H9 (cell line): Measurements from ENCODE around the gene MICAL2. TPM values are rescaled to one million over a fixed set of nuclear protein-coding genes. Genes with fewer than 3 reads are reported as not detected.

Experiments used
- DNase-seq: peaks from one replicate; pipeline ENCODE4 v3.0.0-alpha.2; 2017
- H2AFZ ChIP-seq: one replicate; pipeline ENCODE4 v1.6.1; 2013; ENCODE audit warnings: mild to moderate bottlenecking, low read length, control low read depth, moderate library complexity
- H2AK5ac ChIP-seq: 2 replicates; pipeline ENCODE4 v1.6.1; 2013; ENCODE audit warnings: low read length, control low read depth, mixed read lengths; ENCODE audit not compliant: insufficient read length
- H2BK120ac ChIP-seq: one replicate; pipeline ENCODE4 v1.6.1; 2013; ENCODE audit warnings: low read depth, mild to moderate bottlenecking, low read length, control low read depth, inconsistent platforms; ENCODE audit not compliant: poor library complexity, severe bottlenecking
- H2BK12ac ChIP-seq: 2 replicates; pipeline ENCODE4 v1.6.1; 2013; ENCODE audit warnings: low read length, control low read depth, mixed read lengths, low read depth; ENCODE audit not compliant: insufficient read length
- H2BK15ac ChIP-seq: 2 replicates; pipeline ENCODE4 v1.6.1; 2013; ENCODE audit warnings: low read depth, low read length, control low read depth
- H2BK20ac ChIP-seq: one replicate; pipeline ENCODE4 v1.6.1; 2013; ENCODE audit warnings: low read depth, mild to moderate bottlenecking, low read length, control low read depth, inconsistent platforms; ENCODE audit not compliant: poor library complexity, severe bottlenecking
- H2BK5ac ChIP-seq: 2 replicates; pipeline ENCODE4 v1.6.1; 2013; ENCODE audit warnings: low read length, control low read depth, mixed read lengths; ENCODE audit not compliant: insufficient read length
- H3K14ac ChIP-seq: 2 replicates; pipeline ENCODE4 v1.6.1; 2013; ENCODE audit warnings: low read length, control low read depth; ENCODE audit not compliant: insufficient read depth
- H3K18ac ChIP-seq: 2 replicates; pipeline ENCODE4 v1.6.1; 2013; ENCODE audit warnings: low read depth, mild to moderate bottlenecking, mixed read lengths, low read length, control low read depth; ENCODE audit not compliant: insufficient read length
- H3K23ac ChIP-seq: 2 replicates; pipeline ENCODE4 v1.6.1; 2013; ENCODE audit warnings: low read length, control low read depth, mixed read lengths, low read depth; ENCODE audit not compliant: insufficient read length
- H3K23me2 ChIP-seq: 2 replicates; pipeline ENCODE4 v1.6.1; 2013; ENCODE audit warnings: low read depth, mild to moderate bottlenecking, mixed read lengths, low read length, control low read depth; ENCODE audit not compliant: insufficient read length, poor library complexity, severe bottlenecking
- H3K27ac ChIP-seq: 2 replicates; pipeline ENCODE4 v1.5.1; 2013; ENCODE audit warnings: low read length, control low read depth, mixed read lengths, low read depth; ENCODE audit not compliant: insufficient read length
- H3K27me3 ChIP-seq: 2 replicates; pipeline ENCODE4 v1.6.1; 2013; ENCODE audit warnings: low read length, control low read depth, inconsistent platforms; ENCODE audit not compliant: insufficient read depth
- H3K4ac ChIP-seq: 2 replicates; pipeline ENCODE4 v1.6.1; 2013; ENCODE audit warnings: low read depth, mild to moderate bottlenecking, control low read depth, inconsistent platforms, low read length, moderate library complexity
- H3K4me1 ChIP-seq: 2 replicates; pipeline ENCODE4 v1.6.1; 2013; ENCODE audit warnings: low read length, control low read depth, inconsistent platforms; ENCODE audit not compliant: insufficient read depth
- H3K4me2 ChIP-seq: 2 replicates; pipeline ENCODE4 v1.6.1; 2013; ENCODE audit warnings: low read length, control low read depth, mixed read lengths; ENCODE audit not compliant: insufficient read length, insufficient read depth
- H3K56ac ChIP-seq: 2 replicates; pipeline ENCODE4 v1.6.1; 2013; ENCODE audit warnings: low read depth, mild to moderate bottlenecking, mixed read lengths, low read length, control low read depth; ENCODE audit not compliant: insufficient read length
- H3K79me1 ChIP-seq: 2 replicates; pipeline ENCODE4 v1.6.1; 2013; ENCODE audit warnings: low read depth, mild to moderate bottlenecking, moderate library complexity, low read length, control low read depth, inconsistent platforms; ENCODE audit not compliant: insufficient read depth, poor library complexity, severe bottlenecking
- H3K79me2 ChIP-seq: 2 replicates; pipeline ENCODE4 v1.6.1; 2013; ENCODE audit warnings: low read length, control low read depth, inconsistent platforms; ENCODE audit not compliant: insufficient read depth
- H3K9ac ChIP-seq: 2 replicates; pipeline ENCODE4 v1.6.1; 2013; ENCODE audit warnings: low read length, control low read depth, mixed read lengths; ENCODE audit not compliant: insufficient read length; ENCODE audit errors: extremely low read depth
- H3K9me3 ChIP-seq: one replicate; pipeline ENCODE4 v1.6.1; 2013; ENCODE audit warnings: low read depth, low read length, inconsistent platforms; ENCODE audit not compliant: control insufficient read depth
- H3T11ph ChIP-seq: one replicate; pipeline ENCODE4 v1.6.1; 2013; ENCODE audit warnings: mild to moderate bottlenecking, low read length, control low read depth, inconsistent platforms
- H4K20me1 ChIP-seq: one replicate; pipeline ENCODE4 v1.6.1; 2013; ENCODE audit not compliant: control insufficient read depth, insufficient read length, insufficient read depth
- H4K5ac ChIP-seq: 2 replicates; pipeline ENCODE4 v1.6.1; 2013; ENCODE audit warnings: low read depth, mild to moderate bottlenecking, mixed read lengths, low read length, control low read depth; ENCODE audit not compliant: insufficient read length
- H4K8ac ChIP-seq: replicated peaks from 2 replicates; pipeline ENCODE4 v1.6.1; 2013; ENCODE audit warnings: low read length, control low read depth, mixed read lengths, low read depth; ENCODE audit not compliant: insufficient read length
- H4K91ac ChIP-seq: 2 replicates; pipeline ENCODE4 v1.6.1; 2013; ENCODE audit warnings: low read depth, mild to moderate bottlenecking, moderate library complexity, mixed read lengths, low read length, control low read depth; ENCODE audit not compliant: insufficient read length
- H3K27ac Mint-ChIP-seq, 3 experiments: 2 replicates in 2 of 3; 3 replicates in 1 of 3; pipeline ENCODE4 v1.8.0; 2020 to 2021; ENCODE audit warnings: mixed read lengths in 3 of 3, mild to moderate bottlenecking in 1 of 3, moderate library complexity in 1 of 3
- H3K27me3 Mint-ChIP-seq: 2 replicates; pipeline ENCODE4 v1.8.0; 2021; ENCODE audit warnings: low read depth, mild to moderate bottlenecking, moderate library complexity, mixed read lengths
- H3K36me3 Mint-ChIP-seq, 3 experiments: 2 replicates in 2 of 3; 3 replicates in 1 of 3; pipeline ENCODE4 v1.8.0; 2020 to 2021; ENCODE audit warnings: low read depth in 3 of 3, mixed read lengths in 3 of 3; ENCODE audit not compliant: insufficient read depth in 1 of 3
- H3K4me1 Mint-ChIP-seq, 2 experiments: 2 replicates each; pipeline ENCODE4 v1.8.0; 2020; ENCODE audit warnings: mixed read lengths in 2 of 2
- H3K4me3 Mint-ChIP-seq, 2 experiments: 2 replicates in 1 of 2; 3 replicates in 1 of 2; pipeline ENCODE4 v1.8.0; 2020 to 2021; ENCODE audit warnings: mild to moderate bottlenecking in 2 of 2, mixed read lengths in 2 of 2, moderate library complexity in 1 of 2
- H3K9me3 Mint-ChIP-seq, 2 experiments: 2 replicates in 1 of 2; 3 replicates in 1 of 2; pipeline ENCODE4 v1.8.0; 2020; ENCODE audit warnings: mild to moderate bottlenecking in 2 of 2, mixed read lengths in 2 of 2, moderate library complexity in 1 of 2
- CTCF ChIP-seq: fragments of 200-600 bp; sonication (generic); conservative IDR thresholded peaks from 3 replicates; pipeline ENCODE4 v1.8.0; 2021; ENCODE audit warnings: antibody characterized with exemption, mild to moderate bottlenecking
- WGBS: extraction: QIAGEN DNeasy Blood & Tissue Kit; methylation state at CpG from one replicate; pipeline ENCODE4 v1.1.7; 2013; ENCODE audit warnings: missing lambda C conversion rate, low lambda C conversion rate, mixed read lengths; ENCODE audit not compliant: insufficient read length; ENCODE audit errors: extremely low coverage; 5-methylcytosine and 5-hydroxymethylcytosine counted together
- total RNA-seq: library from RNA; stranded (reverse); gene quantifications from 2 replicates; pipeline ENCODE4 v1.2.1, GENCODE V29; 2021

Gene MICAL2
- total RNA-seq, 1 experiment from 2014 or later = 4.7 TPM

GRCh38 chr11:12289667-12290476 is 179.5 kb downstream of the MICAL2 start:
- H2BK5ac ChIP-seq = no peak overlapping the region
- no peaks in the 10 kb centered on the region for H3K9me3 ChIP-seq
- no peaks in the 10 kb centered on the region for H3K23me2 ChIP-seq
- Mint-ChIP-seq H3K4me1 (peaks cover 17% of the 10 kb centered on the region in 2 experiments), H3K36me3 (peaks cover 0 to 2% (median 0%) of the 10 kb centered on the region in 3 experiments; a peak in 1 of 7 replicates), H3K27me3 (peaks cover 6% of the 10 kb centered on the region), H3K9me3 (no peaks in the 10 kb centered on the region; a peak in 1 of 5 replicates), H3K27ac (no peak overlapping the region), H3K4me3 (no peak overlapping the region)
- no peak overlapping the region for H2BK120ac ChIP-seq
- no peak overlapping the region for H3K18ac ChIP-seq
- H3K9ac ChIP-seq = no peak overlapping the region
- no peak overlapping the region for H4K5ac ChIP-seq
- H4K8ac ChIP-seq = no peak overlapping the region
- no peak overlapping the region for H2BK12ac ChIP-seq
- WGBS = no CpG with 5 or more reads among the region's 7 CpGs
- no peaks in the 10 kb centered on the region for H3K79me2 ChIP-seq
- H3K27me3 ChIP-seq = no peaks in the 10 kb centered on the region
- DNase-seq = no peak
- H3K23ac ChIP-seq = no peak overlapping the region
- no peak overlapping the region for H3K4ac ChIP-seq
- no peak overlapping the region for H2AFZ ChIP-seq
- no peaks in the 10 kb centered on the region for H3K79me1 ChIP-seq
- H2BK20ac ChIP-seq = no peak overlapping the region
- H4K91ac ChIP-seq = no peak overlapping the region
- H4K20me1 ChIP-seq = no peaks in the 10 kb centered on the region
- H3K4me2 ChIP-seq = no peak overlapping the region
- no peak overlapping the region for H3K27ac ChIP-seq
- H3K56ac ChIP-seq = no peak overlapping the region
- no peak overlapping the region for H3T11ph ChIP-seq
- no peak overlapping the region for H2BK15ac ChIP-seq
- TF ChIP-seq CTCF = no peak
- no peak overlapping the region for H3K14ac ChIP-seq
- no peaks in the 10 kb centered on the region; the same call in 1 of the 2 replicates for H3K4me1 ChIP-seq
- H2AK5ac ChIP-seq = no peak overlapping the region
